ENCODE data around the gene HLTF.

Gene HLTF

DNA sequence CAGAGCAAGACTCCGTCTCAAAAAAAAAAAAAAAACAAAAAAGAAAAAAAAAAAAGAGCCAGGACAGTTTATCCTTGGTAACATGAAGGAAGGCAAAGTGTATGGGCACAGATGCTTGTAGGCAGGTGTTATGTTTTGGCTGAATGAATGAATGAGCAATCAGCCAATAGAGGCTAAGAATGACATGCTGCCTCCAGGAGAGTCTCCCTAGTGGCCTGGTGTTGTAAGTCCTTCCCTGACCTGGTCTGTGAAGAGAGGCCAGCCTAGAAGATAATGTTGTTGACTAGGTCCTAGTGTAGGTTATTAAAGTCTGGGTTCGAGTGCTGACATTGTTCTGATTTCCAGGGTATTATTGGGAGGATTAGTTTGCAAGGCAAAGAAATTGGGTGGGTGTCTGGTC lies 70.1 kb downstream of the HLTF start:
- no peak overlapping the region for H3K18ac ChIP-seq (ENCODE audit: low read length)
- H2AK5ac ChIP-seq (ENCODE audit: low read depth, low read length) = no peak overlapping the region
- no peak overlapping the region for H3K14ac ChIP-seq (ENCODE audit: low read length)
- WGBS, 2 donors (ENCODE audit: extremely low coverage in 2 of 2, insufficient read length in 2 of 2, insufficient replicate concordance in 1 of 2) = no CpG with 5 or more reads among the region's 2 CpGs
- H3K4me2 ChIP-seq (ENCODE audit: insufficient read depth, low read length, poor library complexity, severe bottlenecking) = no peak overlapping the region
- no peak overlapping the region for H3K9ac ChIP-seq (ENCODE audit: low read depth, low read length, poor library complexity)
- no peak overlapping the region for H4K8ac ChIP-seq (ENCODE audit: low read depth, low read length)
- H2AFZ ChIP-seq (ENCODE audit: low read length) = no peak overlapping the region
- H2BK5ac ChIP-seq (ENCODE audit: low read length) = no peak overlapping the region
- H3K9me3 ChIP-seq (replicated peaks in 1 of 2; ENCODE audit: control insufficient read depth in 2 of 2, insufficient read depth in 1 of 2, low read depth in 1 of 2, low read length in 2 of 2) = peaks cover 0 to 3% of the 10 kb centered on the region in 2 donors
- no peaks in the 10 kb centered on the region for H3K27me3 ChIP-seq (ENCODE audit: control insufficient read depth in 3 of 3, insufficient read depth in 3 of 3, low read depth in 1 of 3, low read length in 3 of 3)
- H2BK15ac ChIP-seq (ENCODE audit: low read length) = no peak overlapping the region
- H2BK120ac ChIP-seq (ENCODE audit: low read depth, low read length) = no peak overlapping the region
- no peak for DNase-seq (ENCODE audit: low spot score)
- no peak overlapping the region for H3K27ac ChIP-seq (replicated peaks; ENCODE audit: low read length)
- no peak overlapping the region for H2BK12ac ChIP-seq (ENCODE audit: low read length)
- H3K4me1 ChIP-seq (ENCODE audit: control insufficient read depth in 2 of 2, insufficient read depth in 1 of 2, low read depth in 1 of 2, low read length in 2 of 2) = peaks cover 0 to 5% of the 10 kb centered on the region in 2 donors
- no peak overlapping the region for H3K4me3 ChIP-seq (ENCODE audit: low read length in 2 of 2)
- H3K79me1 ChIP-seq (ENCODE audit: low read depth, low read length) = no peaks in the 10 kb centered on the region
- no peak overlapping the region for H4K91ac ChIP-seq (ENCODE audit: low read depth, low read length, poor library complexity)
- H3K23ac ChIP-seq (ENCODE audit: low read depth, low read length, poor library complexity) = no peak overlapping the region
- no peak overlapping the region for H3K4ac ChIP-seq (ENCODE audit: low read length)
- H3K36me3 ChIP-seq (replicated peaks in 1 of 2; ENCODE audit: control insufficient read depth in 2 of 2, insufficient read depth in 2 of 2, low read length in 2 of 2) = peaks cover 0 to 12% of the 10 kb centered on the region in 2 donors

DNA sequence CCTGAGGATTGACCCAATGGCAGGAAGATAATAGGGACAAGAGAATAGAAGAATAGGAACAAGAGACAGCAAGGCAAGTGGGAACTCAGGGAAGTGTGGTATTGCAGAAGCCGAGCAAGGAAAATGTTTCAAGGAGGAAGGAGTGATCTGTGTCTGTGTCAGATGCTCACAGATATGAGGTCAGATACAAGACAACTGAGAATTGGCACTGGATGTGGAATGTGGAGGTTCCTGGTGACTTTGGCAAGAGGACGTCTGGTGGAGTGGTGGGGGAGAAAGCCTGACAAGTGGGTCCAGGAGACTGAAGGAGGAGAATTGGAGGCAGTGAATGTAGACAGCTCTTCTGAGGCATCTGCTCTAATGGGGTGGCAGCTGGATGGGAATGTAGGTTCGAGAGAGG lies 70.9 kb downstream of the HLTF start:
- Histone ChIP-seq H3K4me2 (ENCODE audit: insufficient read depth, low read length, poor library complexity, severe bottlenecking) (no peak overlapping the region), H2BK120ac (ENCODE audit: low read depth, low read length) (no peak overlapping the region), H4K91ac (ENCODE audit: low read depth, low read length, poor library complexity) (no peak overlapping the region), H3K23ac (ENCODE audit: low read depth, low read length, poor library complexity) (no peak overlapping the region), H2BK15ac (ENCODE audit: low read length) (no peak overlapping the region), H3K18ac (ENCODE audit: low read length) (no peak overlapping the region), H3K36me3 (replicated peaks in 1 of 2; ENCODE audit: control insufficient read depth in 2 of 2, insufficient read depth in 2 of 2, low read length in 2 of 2) (peaks cover 0 to 21% of the 10 kb centered on the region in 2 donors), H3K4ac (ENCODE audit: low read length) (no peak overlapping the region), H3K79me1 (ENCODE audit: low read depth, low read length) (no peaks in the 10 kb centered on the region), H3K14ac (ENCODE audit: low read length) (no peak overlapping the region), H3K9ac (ENCODE audit: low read depth, low read length, poor library complexity) (no peak overlapping the region), H3K9me3 (replicated peaks in 1 of 2; ENCODE audit: control insufficient read depth in 2 of 2, insufficient read depth in 1 of 2, low read depth in 1 of 2, low read length in 2 of 2) (peaks cover 0 to 3% of the 10 kb centered on the region in 2 donors), H2BK12ac (ENCODE audit: low read length) (no peak overlapping the region), H3K27ac (replicated peaks; ENCODE audit: low read length) (no peak overlapping the region), H2AFZ (ENCODE audit: low read length) (no peak overlapping the region), H2AK5ac (ENCODE audit: low read depth, low read length) (no peak overlapping the region), H4K8ac (ENCODE audit: low read depth, low read length) (no peak overlapping the region), H3K27me3 (ENCODE audit: control insufficient read depth in 3 of 3, insufficient read depth in 3 of 3, low read depth in 1 of 3, low read length in 3 of 3) (no peaks in the 10 kb centered on the region), H3K4me3 (ENCODE audit: low read length in 2 of 2) (no peak overlapping the region), H3K4me1 (ENCODE audit: control insufficient read depth in 2 of 2, insufficient read depth in 1 of 2, low read depth in 1 of 2, low read length in 2 of 2) (no peaks in the 10 kb centered on the region), H2BK5ac (ENCODE audit: low read length) (no peak overlapping the region)
- DNase-seq (ENCODE audit: low spot score) = no peak
- WGBS, 2 donors (ENCODE audit: extremely low coverage in 2 of 2, insufficient read length in 2 of 2, insufficient replicate concordance in 1 of 2) = no CpG with 5 or more reads among the region's 3 CpGs

DNA sequence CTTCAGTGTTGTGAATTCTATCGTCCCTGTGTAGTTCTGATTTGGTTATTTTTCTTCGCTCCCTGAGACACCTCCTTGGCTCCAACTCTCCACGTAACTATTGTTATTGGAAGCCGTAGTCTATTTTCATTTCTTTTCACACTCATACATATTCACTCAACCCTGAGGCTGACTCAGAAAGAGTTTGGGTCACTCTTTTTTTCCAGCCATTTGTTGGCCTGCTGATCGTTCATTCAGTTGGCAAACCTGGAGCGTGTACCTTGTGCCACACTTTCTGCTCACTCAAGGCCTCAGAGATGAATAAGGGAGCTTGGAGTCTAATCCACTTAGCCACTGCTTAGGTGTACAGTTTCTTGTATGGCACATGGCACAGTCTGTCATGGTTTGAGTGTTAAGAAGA lies 72.6 kb downstream of the HLTF start:
- Histone ChIP-seq H3K27ac (replicated peaks; ENCODE audit: low read length) (no peak overlapping the region), H3K18ac (ENCODE audit: low read length) (no peak overlapping the region), H3K4me3 (ENCODE audit: low read length in 2 of 2) (no peak overlapping the region), H4K8ac (ENCODE audit: low read depth, low read length) (no peak overlapping the region), H3K9ac (ENCODE audit: low read depth, low read length, poor library complexity) (no peak overlapping the region), H3K4ac (ENCODE audit: low read length) (no peak overlapping the region), H2BK12ac (ENCODE audit: low read length) (no peak overlapping the region), H3K4me1 (ENCODE audit: control insufficient read depth in 2 of 2, insufficient read depth in 1 of 2, low read depth in 1 of 2, low read length in 2 of 2) (no peaks in the 10 kb centered on the region), H3K27me3 (ENCODE audit: control insufficient read depth in 3 of 3, insufficient read depth in 3 of 3, low read depth in 1 of 3, low read length in 3 of 3) (no peaks in the 10 kb centered on the region), H2AFZ (ENCODE audit: low read length) (no peak overlapping the region), H4K91ac (ENCODE audit: low read depth, low read length, poor library complexity) (no peak overlapping the region), H2AK5ac (ENCODE audit: low read depth, low read length) (no peak overlapping the region), H3K36me3 (replicated peaks in 1 of 2; ENCODE audit: control insufficient read depth in 2 of 2, insufficient read depth in 2 of 2, low read length in 2 of 2) (peaks cover 0 to 32% of the 10 kb centered on the region in 2 donors), H3K9me3 (replicated peaks in 1 of 2; ENCODE audit: control insufficient read depth in 2 of 2, insufficient read depth in 1 of 2, low read depth in 1 of 2, low read length in 2 of 2) (peaks cover 0 to 3% of the 10 kb centered on the region in 2 donors), H3K79me1 (ENCODE audit: low read depth, low read length) (no peaks in the 10 kb centered on the region), H3K14ac (ENCODE audit: low read length) (no peak overlapping the region), H2BK15ac (ENCODE audit: low read length) (no peak overlapping the region), H2BK5ac (ENCODE audit: low read length) (no peak overlapping the region), H2BK120ac (ENCODE audit: low read depth, low read length) (no peak overlapping the region), H3K23ac (ENCODE audit: low read depth, low read length, poor library complexity) (no peak overlapping the region), H3K4me2 (ENCODE audit: insufficient read depth, low read length, poor library complexity, severe bottlenecking) (no peak overlapping the region)
- no peak for DNase-seq (ENCODE audit: low spot score)
- whole genome bisulfite sequencing, 2 donors (ENCODE audit: extremely low coverage in 2 of 2, insufficient read length in 2 of 2, insufficient replicate concordance in 1 of 2) = no CpG with 5 or more reads among the region's 6 CpGs

DNA sequence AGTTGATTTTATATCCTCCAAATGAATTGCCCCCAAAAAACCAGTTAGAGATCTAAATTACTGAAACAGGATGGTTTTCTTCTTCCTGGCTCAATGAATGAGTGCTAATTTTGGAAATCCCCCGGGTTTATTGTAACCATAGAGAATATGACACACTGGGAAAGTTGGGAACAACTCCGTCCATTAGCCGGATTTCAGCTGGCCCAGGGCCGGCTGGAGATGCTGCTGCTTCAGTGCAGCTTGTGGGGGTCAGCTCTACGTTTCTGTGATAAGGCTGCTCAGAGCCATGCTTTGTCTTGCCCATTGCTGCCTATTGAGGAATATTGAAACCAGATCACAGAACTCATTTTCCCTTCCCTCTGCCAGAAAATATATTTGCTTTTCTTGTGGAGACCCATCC lies 74.7 kb downstream of the HLTF start:
- H3K4me3 ChIP-seq (ENCODE audit: low read length in 2 of 2) = no peak overlapping the region
- no peaks in the 10 kb centered on the region for H3K27me3 ChIP-seq (ENCODE audit: control insufficient read depth in 3 of 3, insufficient read depth in 3 of 3, low read depth in 1 of 3, low read length in 3 of 3)
- no peak overlapping the region for H2BK120ac ChIP-seq (ENCODE audit: low read depth, low read length)
- H3K4me2 ChIP-seq (ENCODE audit: insufficient read depth, low read length, poor library complexity, severe bottlenecking) = no peak overlapping the region
- H4K8ac ChIP-seq (ENCODE audit: low read depth, low read length) = no peak overlapping the region
- H3K79me1 ChIP-seq (ENCODE audit: low read depth, low read length) = no peaks in the 10 kb centered on the region
- H3K23ac ChIP-seq (ENCODE audit: low read depth, low read length, poor library complexity) = no peak overlapping the region
- H3K4me1 ChIP-seq (ENCODE audit: control insufficient read depth in 2 of 2, insufficient read depth in 1 of 2, low read depth in 1 of 2, low read length in 2 of 2) = no peaks in the 10 kb centered on the region
- DNase-seq (ENCODE audit: low spot score) = no peak
- no CpG with 5 or more reads among the region's 5 CpGs for WGBS, 2 donors (ENCODE audit: extremely low coverage in 2 of 2, insufficient read length in 2 of 2, insufficient replicate concordance in 1 of 2)
- H2AFZ ChIP-seq (ENCODE audit: low read length) = no peak overlapping the region
- H3K14ac ChIP-seq (ENCODE audit: low read length) = no peak overlapping the region
- H3K27ac ChIP-seq (replicated peaks; ENCODE audit: low read length) = no peak overlapping the region
- peaks cover 1 to 32% of the 10 kb centered on the region in 2 donors for H3K36me3 ChIP-seq (replicated peaks in 1 of 2; ENCODE audit: control insufficient read depth in 2 of 2, insufficient read depth in 2 of 2, low read length in 2 of 2)
- no peak overlapping the region for H2BK15ac ChIP-seq (ENCODE audit: low read length)
- no peak overlapping the region for H3K4ac ChIP-seq (ENCODE audit: low read length)
- H4K91ac ChIP-seq (ENCODE audit: low read depth, low read length, poor library complexity) = no peak overlapping the region
- H3K9me3 ChIP-seq (replicated peaks in 1 of 2; ENCODE audit: control insufficient read depth in 2 of 2, insufficient read depth in 1 of 2, low read depth in 1 of 2, low read length in 2 of 2) = peaks cover 0 to 2% of the 10 kb centered on the region in 2 donors
- H3K9ac ChIP-seq (ENCODE audit: low read depth, low read length, poor library complexity) = no peak overlapping the region
- no peak overlapping the region for H3K18ac ChIP-seq (ENCODE audit: low read length)
- no peak overlapping the region for H2BK12ac ChIP-seq (ENCODE audit: low read length)
- H2BK5ac ChIP-seq (ENCODE audit: low read length) = no peak overlapping the region
- no peak overlapping the region for H2AK5ac ChIP-seq (ENCODE audit: low read depth, low read length)

Measured in neuronal stem cell (in vitro differentiated cells).